ENCODE data around the gene CCDC28A. TPM values are rescaled to one million over a fixed set of nuclear protein-coding genes. Genes with fewer than 3 reads are reported as not detected.

Gene CCDC28A
- total RNA-seq (20.3 and 22.0 TPM in 2 replicates), polyA plus RNA-seq (12.8 and 15.2 TPM in 2 replicates), polyA minus RNA-seq (ENCODE audit: low replicate concordance) (0.26 and 1.2 TPM in 2 replicates)
- polyA plus RNA-seq (2012): 10.4 and 10.6 TPM in 2 replicates

DNA sequence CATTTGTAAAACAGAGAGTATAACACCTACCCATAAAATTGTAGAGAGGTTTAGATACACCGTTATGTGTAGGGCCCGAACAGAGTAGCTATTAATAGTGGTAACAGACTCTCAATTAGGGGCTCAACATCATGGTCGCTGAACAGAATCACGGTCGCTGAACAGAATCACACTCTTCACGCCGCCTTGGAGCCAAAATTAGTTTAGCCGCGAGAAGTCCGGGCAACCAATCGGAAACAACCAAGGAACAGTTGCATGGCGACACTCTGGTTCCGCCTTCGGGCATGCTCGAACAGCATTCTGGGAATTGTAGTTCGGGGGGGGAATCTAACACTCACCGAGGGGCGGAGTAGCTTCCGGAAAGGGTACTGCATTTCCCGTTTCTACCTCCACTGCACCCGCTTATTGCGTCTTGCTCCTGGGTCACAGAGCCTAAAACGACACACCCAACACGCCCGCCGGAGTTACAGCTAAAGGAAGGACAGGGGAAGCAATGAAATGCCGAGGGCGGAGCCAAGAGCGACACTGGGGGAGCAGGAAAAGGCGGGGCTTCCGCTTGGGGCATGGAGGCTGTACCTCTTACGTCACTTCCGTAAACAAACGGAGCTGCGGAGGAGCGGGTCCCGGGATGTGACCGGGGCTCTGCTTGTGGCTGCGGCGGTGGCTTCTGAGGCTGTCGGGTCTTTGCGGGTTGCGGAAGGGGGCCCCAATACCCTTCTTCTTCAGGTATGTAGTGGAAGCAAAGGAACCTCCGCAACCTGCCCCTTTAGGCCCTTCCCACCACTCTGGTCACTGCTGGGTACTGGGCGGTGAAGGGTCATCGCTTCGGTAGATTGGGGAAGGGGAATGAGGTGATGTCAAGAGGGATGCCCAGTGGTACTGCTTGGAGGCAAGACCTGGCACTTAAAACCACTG lies at the start of gene CCDC28A:
Gene CCDC28A (plus strand): TSS at position 593 of the 915 bp plus-strand sequence. CDS start 2,352 bp downstream, outside the sequence.
- Histone ChIP-seq H3K4me2 (ENCODE audit: extremely low read depth, insufficient read depth, low read length) (peak within 1 kb of the TSS; percentile 87), H3K9me3 (ENCODE audit: control insufficient read depth, insufficient read depth, low read depth, low read length) (no peaks in the 10 kb centered on the region), H3K79me2 (ENCODE audit: control insufficient read depth, insufficient read depth, low read length) (peaks cover 1% of the 10 kb centered on the region), H3K27ac (ENCODE audit: insufficient read depth, low read length) (peak within 1 kb of the TSS; percentile 96), H2AFZ (ENCODE audit: low read length) (peak within 1 kb of the TSS; percentile 99), H3K9ac (ENCODE audit: insufficient read depth, low read length) (peak within 1 kb of the TSS; percentile 68), H3K4me3 (replicated peaks in 1 of 4; ENCODE audit: control extremely low read depth in 1 of 4, insufficient read depth in 1 of 4, low read depth in 3 of 4, low read length in 4 of 4) (peak within 1 kb of the TSS; percentile 83 to 95 (median 87)), H3K36me3 (ENCODE audit: control insufficient read depth, insufficient read depth, low read length) (no peaks in the 10 kb centered on the region), H3K27me3 (ENCODE audit: control insufficient read depth, insufficient read depth, low read length) (no peaks in the 10 kb centered on the region), H3K4me1 (ENCODE audit: control insufficient read depth, extremely low read depth, insufficient read depth, low read length) (no peaks in the 10 kb centered on the region), H4K20me1 (ENCODE audit: control insufficient read depth, extremely low read depth, insufficient read depth, low read length) (no peaks in the 10 kb centered on the region)
- DNase-seq (ENCODE audit: low read depth in 2 of 2): peak; percentile 93 to 96
- TF ChIP-seq, protein P1, sequence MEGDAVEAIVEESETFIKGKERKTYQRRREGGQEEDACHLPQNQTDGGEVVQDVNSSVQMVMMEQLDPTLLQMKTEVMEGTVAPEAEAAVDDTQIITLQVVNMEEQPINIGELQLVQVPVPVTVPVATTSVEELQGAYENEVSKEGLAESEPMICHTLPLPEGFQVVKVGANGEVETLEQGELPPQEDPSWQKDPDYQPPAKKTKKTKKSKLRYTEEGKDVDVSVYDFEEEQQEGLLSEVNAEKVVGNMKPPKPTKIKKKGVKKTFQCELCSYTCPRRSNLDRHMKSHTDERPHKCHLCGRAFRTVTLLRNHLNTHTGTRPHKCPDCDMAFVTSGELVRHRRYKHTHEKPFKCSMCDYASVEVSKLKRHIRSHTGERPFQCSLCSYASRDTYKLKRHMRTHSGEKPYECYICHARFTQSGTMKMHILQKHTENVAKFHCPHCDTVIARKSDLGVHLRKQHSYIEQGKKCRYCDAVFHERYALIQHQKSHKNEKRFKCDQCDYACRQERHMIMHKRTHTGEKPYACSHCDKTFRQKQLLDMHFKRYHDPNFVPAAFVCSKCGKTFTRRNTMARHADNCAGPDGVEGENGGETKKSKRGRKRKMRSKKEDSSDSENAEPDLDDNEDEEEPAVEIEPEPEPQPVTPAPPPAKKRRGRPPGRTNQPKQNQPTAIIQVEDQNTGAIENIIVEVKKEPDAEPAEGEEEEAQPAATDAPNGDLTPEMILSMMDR (conservative IDR thresholded peaks at IDR 0.05 in 1 of 2, IDR thresholded peaks at IDR 0.05 in 1 of 2; ENCODE audit: low read depth in 1 of 2, low read length in 2 of 2): no peak
- TF ChIP-seq EZH2 (IDR thresholded peaks at IDR 0.05; ENCODE audit: low read length, missing control alignments): no peak

DNA sequence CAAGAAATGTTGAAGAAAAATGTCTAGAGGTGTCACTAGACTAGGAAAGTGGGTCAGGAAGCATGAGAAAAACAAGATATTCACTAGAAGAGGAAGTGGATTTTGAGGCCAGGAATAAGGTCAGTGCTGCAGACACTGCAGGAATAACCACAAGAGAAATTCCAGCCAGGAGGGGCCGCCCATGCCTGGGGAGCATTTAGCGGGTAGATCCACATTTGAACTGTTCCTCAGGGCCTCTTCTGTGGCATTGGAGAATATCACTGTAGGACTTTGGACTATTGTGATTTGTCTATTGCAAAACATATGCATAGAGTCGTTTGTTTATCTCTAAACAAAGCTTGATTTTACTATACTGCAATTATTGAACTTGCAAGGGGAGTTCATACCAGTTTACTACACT lies 49.6 kb upstream of the CCDC28A start:
- H3K79me2 ChIP-seq (ENCODE audit: control insufficient read depth, insufficient read depth, low read length): no peaks in the 10 kb centered on the region
- no peaks in the 10 kb centered on the region for H4K20me1 ChIP-seq (ENCODE audit: control insufficient read depth, extremely low read depth, insufficient read depth, low read length)
- no peak overlapping the region for H3K9ac ChIP-seq (ENCODE audit: insufficient read depth, low read length)
- H3K4me1 ChIP-seq (ENCODE audit: control insufficient read depth, extremely low read depth, insufficient read depth, low read length): no peaks in the 10 kb centered on the region
- no peak overlapping the region for H3K4me2 ChIP-seq (ENCODE audit: extremely low read depth, insufficient read depth, low read length)
- H3K27ac ChIP-seq (ENCODE audit: insufficient read depth, low read length): no peak overlapping the region
- H3K4me3 ChIP-seq (replicated peaks in 1 of 4; ENCODE audit: control extremely low read depth in 1 of 4, insufficient read depth in 1 of 4, low read depth in 3 of 4, low read length in 4 of 4): no peak overlapping the region
- no peaks in the 10 kb centered on the region for H3K27me3 ChIP-seq (ENCODE audit: control insufficient read depth, insufficient read depth, low read length)
- no peak overlapping the region for H2AFZ ChIP-seq (ENCODE audit: low read length)
- DNase-seq (ENCODE audit: low read depth in 2 of 2): peak; percentile 13 to 63
- no peaks in the 10 kb centered on the region for H3K36me3 ChIP-seq (ENCODE audit: control insufficient read depth, insufficient read depth, low read length)
- TF ChIP-seq EZH2 (IDR thresholded peaks at IDR 0.05; ENCODE audit: low read length, missing control alignments): no peak
- TF ChIP-seq, protein P1 (conservative IDR thresholded peaks at IDR 0.05 in 1 of 2, IDR thresholded peaks at IDR 0.05 in 1 of 2; ENCODE audit: low read depth in 1 of 2, low read length in 2 of 2): no peak
- H3K9me3 ChIP-seq (ENCODE audit: control insufficient read depth, insufficient read depth, low read depth, low read length): no peaks in the 10 kb centered on the region

DNA sequence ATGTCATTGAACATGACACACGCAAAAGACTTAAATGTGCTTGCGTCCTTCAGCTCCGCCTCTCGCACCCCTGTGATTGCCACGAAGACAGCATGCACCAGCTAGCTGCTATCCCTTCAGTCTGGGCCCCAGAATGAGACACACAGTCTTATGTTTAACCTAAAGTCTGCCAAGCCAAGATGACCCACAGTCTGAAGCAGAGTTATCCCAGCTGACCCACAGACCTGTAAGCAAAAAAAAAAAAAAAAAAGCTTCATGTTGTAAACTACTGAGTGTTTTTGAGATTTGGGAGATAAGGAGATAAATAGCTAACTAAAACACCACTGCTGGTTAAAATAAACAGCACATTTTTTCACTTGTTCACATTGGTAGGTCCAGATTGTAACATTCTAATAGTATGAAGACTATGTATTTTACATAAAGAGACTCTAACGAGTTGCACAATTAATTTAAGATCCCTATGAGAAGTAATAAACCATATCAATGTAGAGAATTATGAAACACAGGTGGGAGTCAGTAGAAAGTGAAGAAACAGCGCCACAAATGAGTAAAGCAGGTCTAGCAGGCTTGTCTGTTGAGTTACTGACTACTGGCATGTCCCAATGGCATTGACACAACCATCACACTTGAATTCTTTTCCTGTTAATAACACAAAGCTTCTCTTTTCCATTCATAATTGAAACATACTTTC lies 47.4 kb upstream of the CCDC28A start:
- H3K27me3 ChIP-seq (ENCODE audit: control insufficient read depth, insufficient read depth, low read length): no peaks in the 10 kb centered on the region
- no peak for DNase-seq (ENCODE audit: low read depth in 2 of 2)
- no peak overlapping the region for H3K4me3 ChIP-seq (replicated peaks in 1 of 4; ENCODE audit: control extremely low read depth in 1 of 4, insufficient read depth in 1 of 4, low read depth in 3 of 4, low read length in 4 of 4)
- no peak overlapping the region for H3K9ac ChIP-seq (ENCODE audit: insufficient read depth, low read length)
- no peaks in the 10 kb centered on the region for H3K79me2 ChIP-seq (ENCODE audit: control insufficient read depth, insufficient read depth, low read length)
- no peaks in the 10 kb centered on the region for H4K20me1 ChIP-seq (ENCODE audit: control insufficient read depth, extremely low read depth, insufficient read depth, low read length)
- no peak overlapping the region for H3K27ac ChIP-seq (ENCODE audit: insufficient read depth, low read length)
- TF ChIP-seq, protein P1 (conservative IDR thresholded peaks at IDR 0.05 in 1 of 2, IDR thresholded peaks at IDR 0.05 in 1 of 2; ENCODE audit: low read depth in 1 of 2, low read length in 2 of 2): no peak
- no peak for TF ChIP-seq EZH2 (IDR thresholded peaks at IDR 0.05; ENCODE audit: low read length, missing control alignments)
- no peak overlapping the region for H3K4me2 ChIP-seq (ENCODE audit: extremely low read depth, insufficient read depth, low read length)
- no peak overlapping the region for H2AFZ ChIP-seq (ENCODE audit: low read length)
- H3K36me3 ChIP-seq (ENCODE audit: control insufficient read depth, insufficient read depth, low read length): no peaks in the 10 kb centered on the region
- no peaks in the 10 kb centered on the region for H3K9me3 ChIP-seq (ENCODE audit: control insufficient read depth, insufficient read depth, low read depth, low read length)
- H3K4me1 ChIP-seq (ENCODE audit: control insufficient read depth, extremely low read depth, insufficient read depth, low read length): no peaks in the 10 kb centered on the region

Data from fibroblast of lung (primary cell).